ENCODE measurements around the gene IRF2.

Gene IRF2

GRCh38 chr4:184474263-184475095 lies at the start of gene IRF2:
Gene IRF2, minus strand, starts transcription at chr4:184474550. Its CDS starts 45,486 bp downstream, at chr4:184429064.
- DNase-seq (ENCODE audit: low read depth): peak; percentile 97

- no peak for DNase-seq (ENCODE audit: low read depth)
Observed at GRCh38 chr4:184515606-184516005, 41.3 kb upstream of the IRF2 start.

- no peak for DNase-seq (ENCODE audit: low read depth)
Observed at GRCh38 chr4:184514121-184514988, 40.0 kb upstream of the IRF2 start.

GRCh38 chr4:184513802-184514120 lies 39.4 kb upstream of the IRF2 start:
- DNase-seq (ENCODE audit: low read depth): no peak

GRCh38 chr4:184511156-184511555 lies 36.8 kb upstream of the IRF2 start:
- DNase-seq (ENCODE audit: low read depth): no peak

GRCh38 chr4:184510401-184510800 lies 36.1 kb upstream of the IRF2 start:
- DNase-seq (ENCODE audit: low read depth): no peak

- DNase-seq (ENCODE audit: low read depth): no peak
Observed at GRCh38 chr4:184506527-184507121, 32.3 kb upstream of the IRF2 start.

GRCh38 chr4:184504385-184504784 lies 30.0 kb upstream of the IRF2 start:
- DNase-seq (ENCODE audit: low read depth): no peak

GRCh38 chr4:184503869-184504300 lies 29.5 kb upstream of the IRF2 start:
- no peak for DNase-seq (ENCODE audit: low read depth)

- DNase-seq (ENCODE audit: low read depth): no peak
Observed at GRCh38 chr4:184500748-184501589, 26.6 kb upstream of the IRF2 start.

- DNase-seq (ENCODE audit: low read depth): no peak
Observed at GRCh38 chr4:184499996-184500395, 25.6 kb upstream of the IRF2 start.

GRCh38 chr4:184498598-184498997 lies 24.2 kb upstream of the IRF2 start:
- no peak for DNase-seq (ENCODE audit: low read depth)

- no peak for DNase-seq (ENCODE audit: low read depth)
Observed at GRCh38 chr4:184489771-184490170, 15.4 kb upstream of the IRF2 start.

- no peak for DNase-seq (ENCODE audit: low read depth)
Observed at GRCh38 chr4:184487503-184487902, 13.2 kb upstream of the IRF2 start.

- DNase-seq (ENCODE audit: low read depth): no peak
Observed at GRCh38 chr4:184485279-184485678, 10.9 kb upstream of the IRF2 start.

GRCh38 chr4:184481544-184481943 lies 7.2 kb upstream of the IRF2 start:
- DNase-seq (ENCODE audit: low read depth): no peak

GRCh38 chr4:184479516-184479950 lies 5.2 kb upstream of the IRF2 start:
- no peak for DNase-seq (ENCODE audit: low read depth)

GRCh38 chr4:184477201-184477999 lies 3.0 kb upstream of the IRF2 start:
- no peak for DNase-seq (ENCODE audit: low read depth)

GRCh38 chr4:184476695-184477094 lies 2.3 kb upstream of the IRF2 start:
- DNase-seq (ENCODE audit: low read depth): no peak

- DNase-seq (ENCODE audit: low read depth): no peak
Observed at GRCh38 chr4:184475498-184475897, 1.1 kb upstream of the IRF2 start.

- DNase-seq (ENCODE audit: low read depth): peak; percentile 59
Observed at GRCh38 chr4:184475096-184475461, 729 bp upstream of the IRF2 start.

Measured in stimulated activated CD4-positive, alpha-beta T cell treated with anti-CD3 and anti-CD28 coated beads, Interleukin-2, amount 100 ng/mL, for 4 hours (primary cell).